H9 (cell line): ENCODE results near the gene TGM4. TPM values are rescaled to one million over a fixed set of nuclear protein-coding genes. Genes with fewer than 3 reads are reported as not detected.

Source experiments
- DNase-seq: peaks from one replicate; pipeline ENCODE4 v3.0.0-alpha.2; 2017
- H2AFZ ChIP-seq: one replicate; pipeline ENCODE4 v1.6.1; 2013; ENCODE audit warnings: mild to moderate bottlenecking, low read length, control low read depth, moderate library complexity
- H2AK5ac ChIP-seq: 2 replicates; pipeline ENCODE4 v1.6.1; 2013; ENCODE audit warnings: low read length, control low read depth, mixed read lengths; ENCODE audit not compliant: insufficient read length
- H2BK120ac ChIP-seq: one replicate; pipeline ENCODE4 v1.6.1; 2013; ENCODE audit warnings: low read depth, mild to moderate bottlenecking, low read length, control low read depth, inconsistent platforms; ENCODE audit not compliant: poor library complexity, severe bottlenecking
- H2BK12ac ChIP-seq: 2 replicates; pipeline ENCODE4 v1.6.1; 2013; ENCODE audit warnings: low read length, control low read depth, mixed read lengths, low read depth; ENCODE audit not compliant: insufficient read length
- H2BK15ac ChIP-seq: 2 replicates; pipeline ENCODE4 v1.6.1; 2013; ENCODE audit warnings: low read depth, low read length, control low read depth
- H2BK20ac ChIP-seq: one replicate; pipeline ENCODE4 v1.6.1; 2013; ENCODE audit warnings: low read depth, mild to moderate bottlenecking, low read length, control low read depth, inconsistent platforms; ENCODE audit not compliant: poor library complexity, severe bottlenecking
- H2BK5ac ChIP-seq: 2 replicates; pipeline ENCODE4 v1.6.1; 2013; ENCODE audit warnings: low read length, control low read depth, mixed read lengths; ENCODE audit not compliant: insufficient read length
- H3K14ac ChIP-seq: 2 replicates; pipeline ENCODE4 v1.6.1; 2013; ENCODE audit warnings: low read length, control low read depth; ENCODE audit not compliant: insufficient read depth
- H3K18ac ChIP-seq: 2 replicates; pipeline ENCODE4 v1.6.1; 2013; ENCODE audit warnings: low read depth, mild to moderate bottlenecking, mixed read lengths, low read length, control low read depth; ENCODE audit not compliant: insufficient read length
- H3K23ac ChIP-seq: 2 replicates; pipeline ENCODE4 v1.6.1; 2013; ENCODE audit warnings: low read length, control low read depth, mixed read lengths, low read depth; ENCODE audit not compliant: insufficient read length
- H3K23me2 ChIP-seq: 2 replicates; pipeline ENCODE4 v1.6.1; 2013; ENCODE audit warnings: low read depth, mild to moderate bottlenecking, mixed read lengths, low read length, control low read depth; ENCODE audit not compliant: insufficient read length, poor library complexity, severe bottlenecking
- H3K27ac ChIP-seq: 2 replicates; pipeline ENCODE4 v1.5.1; 2013; ENCODE audit warnings: low read length, control low read depth, mixed read lengths, low read depth; ENCODE audit not compliant: insufficient read length
- H3K27me3 ChIP-seq: 2 replicates; pipeline ENCODE4 v1.6.1; 2013; ENCODE audit warnings: low read length, control low read depth, inconsistent platforms; ENCODE audit not compliant: insufficient read depth
- H3K4ac ChIP-seq: 2 replicates; pipeline ENCODE4 v1.6.1; 2013; ENCODE audit warnings: low read depth, mild to moderate bottlenecking, control low read depth, inconsistent platforms, low read length, moderate library complexity
- H3K4me1 ChIP-seq: 2 replicates; pipeline ENCODE4 v1.6.1; 2013; ENCODE audit warnings: low read length, control low read depth, inconsistent platforms; ENCODE audit not compliant: insufficient read depth
- H3K4me2 ChIP-seq: 2 replicates; pipeline ENCODE4 v1.6.1; 2013; ENCODE audit warnings: low read length, control low read depth, mixed read lengths; ENCODE audit not compliant: insufficient read length, insufficient read depth
- H3K56ac ChIP-seq: 2 replicates; pipeline ENCODE4 v1.6.1; 2013; ENCODE audit warnings: low read depth, mild to moderate bottlenecking, mixed read lengths, low read length, control low read depth; ENCODE audit not compliant: insufficient read length
- H3K79me1 ChIP-seq: 2 replicates; pipeline ENCODE4 v1.6.1; 2013; ENCODE audit warnings: low read depth, mild to moderate bottlenecking, moderate library complexity, low read length, control low read depth, inconsistent platforms; ENCODE audit not compliant: insufficient read depth, poor library complexity, severe bottlenecking
- H3K79me2 ChIP-seq: 2 replicates; pipeline ENCODE4 v1.6.1; 2013; ENCODE audit warnings: low read length, control low read depth, inconsistent platforms; ENCODE audit not compliant: insufficient read depth
- H3K9ac ChIP-seq: 2 replicates; pipeline ENCODE4 v1.6.1; 2013; ENCODE audit warnings: low read length, control low read depth, mixed read lengths; ENCODE audit not compliant: insufficient read length; ENCODE audit errors: extremely low read depth
- H3K9me3 ChIP-seq: one replicate; pipeline ENCODE4 v1.6.1; 2013; ENCODE audit warnings: low read depth, low read length, inconsistent platforms; ENCODE audit not compliant: control insufficient read depth
- H3T11ph ChIP-seq: one replicate; pipeline ENCODE4 v1.6.1; 2013; ENCODE audit warnings: mild to moderate bottlenecking, low read length, control low read depth, inconsistent platforms
- H4K20me1 ChIP-seq: one replicate; pipeline ENCODE4 v1.6.1; 2013; ENCODE audit not compliant: control insufficient read depth, insufficient read length, insufficient read depth
- H4K5ac ChIP-seq: 2 replicates; pipeline ENCODE4 v1.6.1; 2013; ENCODE audit warnings: low read depth, mild to moderate bottlenecking, mixed read lengths, low read length, control low read depth; ENCODE audit not compliant: insufficient read length
- H4K8ac ChIP-seq: replicated peaks from 2 replicates; pipeline ENCODE4 v1.6.1; 2013; ENCODE audit warnings: low read length, control low read depth, mixed read lengths, low read depth; ENCODE audit not compliant: insufficient read length
- H4K91ac ChIP-seq: 2 replicates; pipeline ENCODE4 v1.6.1; 2013; ENCODE audit warnings: low read depth, mild to moderate bottlenecking, moderate library complexity, mixed read lengths, low read length, control low read depth; ENCODE audit not compliant: insufficient read length
- H3K27ac Mint-ChIP-seq, 3 experiments: 2 replicates in 2 of 3; 3 replicates in 1 of 3; pipeline ENCODE4 v1.8.0; 2020 to 2021; ENCODE audit warnings: mixed read lengths in 3 of 3, mild to moderate bottlenecking in 1 of 3, moderate library complexity in 1 of 3
- H3K27me3 Mint-ChIP-seq: 2 replicates; pipeline ENCODE4 v1.8.0; 2021; ENCODE audit warnings: low read depth, mild to moderate bottlenecking, moderate library complexity, mixed read lengths
- H3K36me3 Mint-ChIP-seq, 3 experiments: 2 replicates in 2 of 3; 3 replicates in 1 of 3; pipeline ENCODE4 v1.8.0; 2020 to 2021; ENCODE audit warnings: low read depth in 3 of 3, mixed read lengths in 3 of 3; ENCODE audit not compliant: insufficient read depth in 1 of 3
- H3K4me1 Mint-ChIP-seq, 2 experiments: 2 replicates each; pipeline ENCODE4 v1.8.0; 2020; ENCODE audit warnings: mixed read lengths in 2 of 2
- H3K4me3 Mint-ChIP-seq, 2 experiments: 2 replicates in 1 of 2; 3 replicates in 1 of 2; pipeline ENCODE4 v1.8.0; 2020 to 2021; ENCODE audit warnings: mild to moderate bottlenecking in 2 of 2, mixed read lengths in 2 of 2, moderate library complexity in 1 of 2
- H3K9me3 Mint-ChIP-seq, 2 experiments: 2 replicates in 1 of 2; 3 replicates in 1 of 2; pipeline ENCODE4 v1.8.0; 2020; ENCODE audit warnings: mild to moderate bottlenecking in 2 of 2, mixed read lengths in 2 of 2, moderate library complexity in 1 of 2
- WGBS: extraction: QIAGEN DNeasy Blood & Tissue Kit; methylation state at CpG from one replicate; pipeline ENCODE4 v1.1.7; 2013; ENCODE audit warnings: missing lambda C conversion rate, low lambda C conversion rate, mixed read lengths; ENCODE audit not compliant: insufficient read length; ENCODE audit errors: extremely low coverage; 5-methylcytosine and 5-hydroxymethylcytosine counted together
- total RNA-seq: library from RNA; stranded (reverse); gene quantifications from 2 replicates; pipeline ENCODE4 v1.2.1, GENCODE V29; 2021
- TF ChIP-seq, protein P1 (sequence below): fragments of 200-600 bp; sonication (generic); conservative IDR thresholded peaks from 3 replicates; pipeline ENCODE4 v1.8.0; 2021; ENCODE audit warnings: antibody characterized with exemption, mild to moderate bottlenecking

Gene TGM4
- total RNA-seq, 1 experiment from 2014 or later, result not detected

DNA sequence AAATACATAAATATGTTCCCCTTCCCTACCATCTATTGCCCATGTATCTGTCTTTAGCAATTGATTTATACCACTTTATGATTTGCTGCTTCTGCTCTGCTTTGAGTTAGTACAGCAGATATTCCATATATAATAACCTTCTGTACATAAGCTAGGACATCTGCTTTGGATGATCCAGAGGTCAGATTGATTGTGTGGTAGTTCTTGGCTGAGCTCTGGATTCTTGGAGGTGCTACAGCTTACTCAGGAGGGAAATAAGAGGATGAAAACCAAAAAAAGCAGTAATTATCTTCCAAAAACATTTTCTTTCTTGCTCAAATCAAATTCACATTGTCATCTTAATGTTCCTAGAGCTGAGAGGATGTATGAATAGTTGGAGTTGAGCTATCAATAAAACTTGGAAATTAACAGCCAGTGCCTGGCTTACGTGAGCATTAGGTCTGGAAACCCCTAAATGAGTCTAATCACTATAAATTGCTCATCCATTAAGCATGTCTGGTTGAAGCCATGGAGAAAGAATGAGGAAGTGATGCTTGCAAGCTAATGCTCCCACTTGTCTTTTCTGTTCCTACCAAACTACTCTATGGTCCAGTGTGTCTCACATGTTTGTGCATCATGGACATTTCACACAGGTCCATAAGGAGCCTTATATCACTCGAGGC lies 49.0 kb upstream of the TGM4 start:
- no CpG with 5 or more reads among the region's 2 CpGs for WGBS
- no peaks in the 10 kb centered on the region for H4K20me1 ChIP-seq
- no peak for DNase-seq
- Mint-ChIP-seq H3K36me3 (peaks cover 53 to 80% (median 77%) of the 10 kb centered on the region in 3 experiments), H3K27ac (no peak overlapping the region), H3K4me1 (no peaks in the 10 kb centered on the region), H3K4me3 (no peak overlapping the region), H3K9me3 (peaks cover 20 to 21% of the 10 kb centered on the region in 2 experiments), H3K27me3 (no peaks in the 10 kb centered on the region; the same call in 1 of the 2 replicates)
- no peaks in the 10 kb centered on the region for H3K79me1 ChIP-seq
- H2BK20ac ChIP-seq, result no peak overlapping the region
- H3K27ac ChIP-seq, result no peak overlapping the region
- no peak overlapping the region for H4K8ac ChIP-seq
- TF ChIP-seq, protein P1, sequence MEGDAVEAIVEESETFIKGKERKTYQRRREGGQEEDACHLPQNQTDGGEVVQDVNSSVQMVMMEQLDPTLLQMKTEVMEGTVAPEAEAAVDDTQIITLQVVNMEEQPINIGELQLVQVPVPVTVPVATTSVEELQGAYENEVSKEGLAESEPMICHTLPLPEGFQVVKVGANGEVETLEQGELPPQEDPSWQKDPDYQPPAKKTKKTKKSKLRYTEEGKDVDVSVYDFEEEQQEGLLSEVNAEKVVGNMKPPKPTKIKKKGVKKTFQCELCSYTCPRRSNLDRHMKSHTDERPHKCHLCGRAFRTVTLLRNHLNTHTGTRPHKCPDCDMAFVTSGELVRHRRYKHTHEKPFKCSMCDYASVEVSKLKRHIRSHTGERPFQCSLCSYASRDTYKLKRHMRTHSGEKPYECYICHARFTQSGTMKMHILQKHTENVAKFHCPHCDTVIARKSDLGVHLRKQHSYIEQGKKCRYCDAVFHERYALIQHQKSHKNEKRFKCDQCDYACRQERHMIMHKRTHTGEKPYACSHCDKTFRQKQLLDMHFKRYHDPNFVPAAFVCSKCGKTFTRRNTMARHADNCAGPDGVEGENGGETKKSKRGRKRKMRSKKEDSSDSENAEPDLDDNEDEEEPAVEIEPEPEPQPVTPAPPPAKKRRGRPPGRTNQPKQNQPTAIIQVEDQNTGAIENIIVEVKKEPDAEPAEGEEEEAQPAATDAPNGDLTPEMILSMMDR, result no peak
- H2AFZ ChIP-seq, result no peak overlapping the region
- no peaks in the 10 kb centered on the region for H3K27me3 ChIP-seq
- H2BK120ac ChIP-seq, result no peak overlapping the region
- H3K4me1 ChIP-seq, result no peaks in the 10 kb centered on the region
- H3K9ac ChIP-seq, result no peak overlapping the region
- no peak overlapping the region for H3K23ac ChIP-seq
- no peak overlapping the region for H2BK12ac ChIP-seq
- H3K79me2 ChIP-seq, result no peaks in the 10 kb centered on the region
- no peak overlapping the region for H2BK15ac ChIP-seq
- H3K23me2 ChIP-seq, result no peaks in the 10 kb centered on the region
- no peak overlapping the region for H2AK5ac ChIP-seq
- H3K4me2 ChIP-seq, result no peak overlapping the region
- H3K14ac ChIP-seq, result no peak overlapping the region
- H3K18ac ChIP-seq, result no peak overlapping the region
- H3K9me3 ChIP-seq, result no peaks in the 10 kb centered on the region
- H3K56ac ChIP-seq, result no peak overlapping the region
- no peak overlapping the region for H3K4ac ChIP-seq
- H4K91ac ChIP-seq, result no peak overlapping the region
- no peak overlapping the region for H4K5ac ChIP-seq
- no peak overlapping the region for H2BK5ac ChIP-seq
- no peak overlapping the region for H3T11ph ChIP-seq
